A375 (cell line): ENCODE data around the gene ECE2. TPM values are rescaled to one million over a fixed set of nuclear protein-coding genes. Genes with fewer than 3 reads are reported as not detected.

Source experiments
- small RNA-seq: library from RNA; depleted of rRNA; stranded (forward); fragments of <200 nt; gene quantifications from one replicate; pipeline ENCODE3, GENCODE V24; 2014
- total RNA-seq: library from RNA; depleted of rRNA; stranded (reverse); fragments of >200 nt; shearing (Covaris generic); gene quantifications from 2 replicates; pipeline ENCODE4 v1.2.3, GENCODE V29; 2014; rRNA removed

The ECE2 gene
- not detected in 2 replicates for total RNA-seq

DNA sequence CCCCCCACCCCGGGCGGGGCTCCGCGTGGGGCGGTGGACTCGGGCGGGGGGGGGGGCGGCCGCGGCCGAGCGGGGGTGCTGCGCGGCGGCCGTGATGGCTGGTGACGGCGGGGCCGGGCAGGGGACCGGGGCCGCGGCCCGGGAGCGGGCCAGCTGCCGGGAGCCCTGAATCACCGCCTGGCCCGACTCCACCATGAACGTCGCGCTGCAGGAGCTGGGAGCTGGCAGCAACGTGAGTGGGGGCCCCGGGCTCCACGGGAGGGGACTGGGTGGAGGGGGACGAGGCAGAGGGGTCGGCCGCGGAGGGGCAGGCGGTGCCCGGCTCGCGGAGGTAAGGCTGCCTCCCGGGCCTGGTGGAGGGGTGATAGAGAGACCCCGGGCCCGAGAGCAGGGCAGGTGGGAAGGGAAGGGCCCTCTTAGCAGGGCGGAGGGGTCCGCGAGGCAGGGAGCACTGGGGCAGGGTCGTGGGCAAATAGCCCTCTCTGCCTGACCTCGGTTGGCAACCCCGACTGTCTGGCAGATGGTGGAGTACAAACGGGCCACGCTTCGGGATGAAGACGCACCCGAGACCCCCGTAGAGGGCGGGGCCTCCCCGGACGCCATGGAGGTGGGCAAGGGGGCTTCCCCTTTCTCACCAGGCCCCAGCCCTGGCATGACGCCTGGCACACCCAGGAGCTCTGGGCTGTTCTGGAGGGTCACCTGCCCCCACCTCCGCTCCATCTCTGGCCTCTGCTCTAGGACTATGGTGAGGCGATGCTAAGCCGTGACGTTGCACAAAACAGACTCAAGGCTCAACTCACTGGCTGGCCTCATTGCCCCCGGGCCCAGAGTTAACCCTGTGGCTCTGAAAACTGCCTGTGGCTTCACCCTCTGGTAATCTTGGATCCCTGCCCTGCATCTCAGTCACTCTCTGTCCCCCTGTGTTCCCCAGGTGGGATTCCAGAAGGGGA lies at the start of gene ECE2:
Gene ECE2 (plus strand): TSS at position 62 of the 950 bp plus-strand sequence. CDS start 132 bp downstream, at position 194.

DNA sequence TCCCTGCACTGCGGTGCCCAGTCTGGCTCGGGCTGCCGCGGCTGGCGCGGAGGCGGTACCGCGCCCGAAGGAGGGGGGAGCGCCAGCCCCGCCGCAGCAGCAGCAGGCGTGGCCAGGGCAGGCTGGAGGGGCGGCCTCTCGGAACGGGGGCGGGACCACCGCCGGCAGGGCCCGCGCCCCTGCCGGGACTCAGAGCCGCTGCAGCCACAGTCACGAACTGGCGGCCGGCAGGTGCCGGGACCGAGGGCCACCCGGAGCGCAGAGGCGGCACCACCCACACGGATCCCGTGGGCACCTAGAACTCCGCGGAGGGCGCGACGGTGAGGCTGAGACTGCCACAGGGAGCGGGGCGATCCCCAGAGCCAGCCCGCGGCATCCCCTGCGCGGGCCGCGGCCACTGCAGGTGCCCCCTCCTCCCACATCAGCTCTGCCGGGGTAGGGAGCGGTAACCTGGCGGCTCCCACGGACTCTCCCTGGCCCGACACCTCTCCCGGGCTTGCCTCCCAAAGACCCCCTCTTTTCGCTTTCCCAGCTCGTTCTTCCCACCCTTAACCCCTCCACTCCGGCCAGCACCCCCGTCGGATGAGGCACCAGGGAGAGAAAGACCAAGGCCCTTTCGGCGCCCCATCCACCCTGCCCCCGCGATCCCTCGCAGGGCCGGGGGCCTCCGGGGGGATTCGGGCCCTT lies 46.3 kb upstream of the ECE2 start, which contains the start of gene VWA5B2:
Gene VWA5B2 (plus strand): TSS at position 192 of the 687 bp plus-strand sequence. CDS start 944 bp downstream, outside the sequence.

DNA sequence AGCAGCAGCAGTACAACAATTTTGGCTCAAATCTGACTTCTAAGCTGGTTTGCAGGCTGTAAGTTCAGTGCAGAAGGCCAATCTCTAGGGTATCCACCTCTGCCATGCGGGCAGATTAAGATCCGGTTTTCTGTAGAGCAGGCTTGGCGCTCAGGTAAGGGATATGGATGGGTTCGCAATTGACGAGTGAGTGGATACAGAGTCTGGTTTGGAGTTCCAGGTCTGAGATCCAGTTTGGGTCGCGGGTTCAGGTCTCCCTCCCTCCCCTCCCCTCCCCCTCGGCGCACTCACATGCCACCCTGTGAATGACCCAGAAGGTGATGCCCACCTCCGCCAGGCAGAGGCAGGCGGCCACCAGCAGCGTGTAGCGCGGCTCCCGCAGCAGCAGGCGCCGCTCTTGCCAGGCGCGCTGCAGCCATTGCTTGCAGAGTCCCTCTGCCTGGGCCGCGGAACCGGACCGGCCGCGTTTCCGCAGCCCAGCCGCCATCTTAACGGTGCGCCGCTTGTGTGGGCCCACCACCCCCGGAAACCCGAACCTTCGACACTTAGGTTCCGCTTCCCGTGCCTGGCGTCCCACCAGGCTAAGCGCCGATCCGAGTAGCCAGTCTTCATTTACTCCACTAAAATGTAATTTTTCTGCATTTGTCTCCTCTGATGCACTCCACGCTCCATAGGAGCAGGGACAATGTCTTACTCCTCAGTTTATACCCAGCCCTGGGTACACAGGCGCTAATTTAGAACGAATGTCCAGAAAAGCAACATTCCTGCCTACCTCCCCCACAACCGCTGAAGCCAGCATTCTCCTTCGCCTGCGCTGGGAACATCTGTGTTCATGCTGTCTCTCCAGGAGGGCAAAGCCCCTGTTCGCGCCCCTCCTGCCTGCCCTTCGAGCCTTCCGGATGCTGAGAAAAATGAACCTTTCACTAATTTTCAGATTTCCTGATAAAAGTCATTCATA lies 27.1 kb upstream of the ECE2 start, which contains the start of gene ALG3:
Gene ALG3 (minus strand): TSS at position 509 of the 958 bp plus-strand sequence. CDS start 22 bp downstream, at position 487.

DNA sequence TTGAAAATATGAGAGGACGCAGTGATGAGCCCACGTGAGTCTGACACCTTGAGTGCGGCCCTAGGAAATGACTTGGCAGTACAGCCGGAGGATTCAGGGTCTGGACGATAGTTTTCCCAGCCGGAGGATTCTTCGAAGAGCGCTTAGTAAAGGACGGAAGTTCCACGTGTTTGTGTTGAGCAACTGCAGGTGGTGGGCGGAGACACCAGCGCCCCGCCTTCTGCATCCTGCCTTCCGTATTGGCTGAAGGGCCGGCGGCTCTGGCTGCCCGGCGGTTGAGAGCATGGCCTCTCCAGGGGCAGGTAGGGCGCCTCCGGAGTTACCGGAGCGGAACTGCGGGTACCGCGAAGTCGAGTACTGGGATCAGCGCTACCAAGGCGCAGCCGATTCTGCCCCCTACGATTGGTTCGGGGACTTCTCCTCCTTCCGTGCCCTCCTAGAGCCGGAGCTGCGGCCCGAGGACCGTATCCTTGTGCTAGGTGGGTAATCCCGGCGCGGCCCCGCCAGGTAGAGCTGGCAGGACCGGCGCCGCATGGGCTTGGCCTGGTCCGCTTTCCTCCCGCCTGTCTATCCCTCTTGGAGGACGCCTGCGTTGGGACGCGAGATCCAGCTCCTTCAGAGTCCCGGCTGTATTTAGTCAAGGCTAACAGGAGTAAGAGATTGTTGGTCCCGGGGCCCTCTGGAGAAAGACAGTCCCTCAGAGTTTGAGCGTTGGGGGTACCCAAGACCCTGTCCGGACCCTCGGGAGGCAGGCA lies 26.2 kb upstream of the ECE2 start, which contains the start of gene EEF1AKMT4:
Gene EEF1AKMT4 (plus strand): TSS at position 261 of the 755 bp plus-strand sequence. CDS start 23 bp downstream, at position 284.

DNA sequence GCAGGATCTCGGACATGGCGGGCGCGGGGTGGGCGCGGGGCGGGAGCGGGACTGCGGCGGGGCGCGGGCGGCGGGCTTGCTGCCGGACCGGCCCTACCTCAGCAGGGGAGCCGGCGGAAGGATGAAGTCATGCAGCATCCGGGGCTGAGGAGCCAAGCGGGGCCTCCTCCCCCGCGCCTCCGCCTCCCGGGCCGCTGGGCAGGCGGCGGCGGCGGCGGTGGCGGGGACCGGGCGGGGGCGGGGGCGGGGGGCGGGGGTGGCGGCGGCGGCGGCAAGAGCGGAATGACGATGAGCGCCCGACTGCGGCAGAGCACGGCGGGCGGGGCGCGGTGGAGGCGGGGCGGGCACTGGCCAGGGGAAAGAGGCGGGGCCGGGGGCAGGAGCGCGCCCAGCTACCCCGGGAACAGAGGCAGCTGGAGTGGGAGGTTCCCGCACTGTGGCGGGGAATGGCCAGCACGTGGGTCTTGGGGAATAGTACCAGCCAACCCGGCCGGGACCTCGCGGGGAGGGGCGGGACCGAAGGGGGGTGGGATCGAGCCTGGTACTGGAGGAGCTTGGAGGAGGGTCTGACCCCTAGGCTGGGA lies 14.5 kb upstream of the ECE2 start, which contains the start of gene CAMK2N2:
Gene CAMK2N2 (minus strand): TSS at position 284 of the 584 bp plus-strand sequence. CDS start 268 bp downstream, at position 16.

DNA sequence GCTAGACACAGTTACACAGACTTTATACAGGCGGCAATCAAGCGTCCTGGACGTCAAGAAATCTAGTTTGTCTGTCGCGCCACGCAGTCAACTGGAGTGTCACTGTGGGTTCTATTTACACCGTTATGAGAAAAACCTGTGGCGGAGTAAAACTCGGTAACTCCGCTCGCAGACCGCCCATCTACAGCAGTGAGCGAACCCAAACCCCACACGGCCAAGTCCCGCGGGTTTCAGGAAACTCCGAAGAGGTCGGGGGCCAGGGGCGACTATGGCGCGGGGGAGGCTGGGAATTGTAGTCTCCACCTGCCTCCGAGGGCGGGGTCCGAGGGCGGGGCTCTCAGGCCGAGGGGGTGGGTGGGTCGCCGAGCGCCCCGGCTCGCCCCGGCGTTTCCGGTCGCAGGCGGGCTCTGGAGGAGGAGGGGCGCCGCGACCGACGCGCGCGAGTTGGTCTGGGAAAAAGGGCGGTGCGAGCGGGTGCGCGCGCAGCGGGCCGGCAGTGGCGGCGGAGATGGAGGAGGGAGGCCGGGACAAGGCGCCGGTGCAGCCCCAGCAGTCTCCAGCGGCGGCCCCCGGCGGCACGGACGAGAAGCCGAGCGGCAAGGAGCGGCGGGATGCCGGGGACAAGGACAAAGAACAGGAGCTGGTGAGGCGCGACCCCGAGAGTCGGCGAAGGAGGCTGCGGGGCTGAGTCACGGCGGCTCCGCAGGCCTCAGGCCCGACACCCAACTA lies 23.1 kb downstream of the ECE2 start, which contains the start of gene PSMD2:
Gene PSMD2 (plus strand): TSS at position 483 of the 729 bp plus-strand sequence. CDS start 26 bp downstream, at position 509.

DNA sequence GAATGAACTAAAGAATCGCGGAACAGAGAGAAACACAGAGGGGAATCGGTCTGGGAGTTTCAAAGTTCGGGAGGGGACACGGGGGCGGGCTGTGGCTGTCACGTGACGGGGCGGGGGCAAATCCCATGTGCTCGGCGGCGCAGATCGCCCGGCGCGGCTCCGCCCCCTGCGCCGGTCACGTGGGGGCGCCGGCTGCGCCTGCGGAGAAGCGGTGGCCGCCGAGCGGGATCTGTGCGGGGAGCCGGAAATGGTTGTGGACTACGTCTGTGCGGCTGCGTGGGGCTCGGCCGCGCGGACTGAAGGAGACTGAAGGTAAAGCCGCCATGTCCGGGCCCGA lies 38.5 kb downstream of the ECE2 start, which contains the start of gene EIF4G1:
Gene EIF4G1 (plus strand): TSS at position 244 of the 337 bp plus-strand sequence. CDS start 1,191 bp downstream, outside the sequence.

DNA sequence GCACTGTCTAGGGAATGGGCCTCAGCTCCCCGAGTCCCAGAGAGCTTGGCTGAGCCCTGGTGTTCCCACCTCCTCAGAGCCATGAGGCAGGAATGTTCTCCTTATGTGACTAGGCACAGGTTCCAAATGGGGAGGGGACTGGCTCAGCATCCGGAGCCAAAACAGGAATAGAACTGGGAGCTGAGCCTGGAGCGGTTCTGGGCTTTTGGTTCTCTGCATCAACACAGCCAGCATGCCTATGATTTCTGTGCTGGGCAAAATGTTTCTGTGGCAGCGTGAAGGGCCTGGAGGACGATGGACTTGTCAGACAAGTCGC lies 61.5 kb downstream of the ECE2 start, which contains the start of gene FAM131A:
Gene FAM131A (plus strand): TSS at position 202 of the 316 bp plus-strand sequence. CDS start 31 bp downstream, at position 233.

Small RNA genes within 50 kb of the gene (small RNA-seq; reads per million reads assigned to genes)
- not detected for gene MIR1224
- 52.4 reads per million, percentile 95 among the genes with 10 or more reads in this experiment for gene SNORD66

Other genes starting within 250 kb of the ECE2 start
- gene HTR3D, start 244.3 kb upstream of the ECE2 start, total RNA-seq = not detected in 2 replicates
- not detected in 2 replicates for gene HTR3C, start 223.0 kb upstream of the ECE2 start, total RNA-seq
- not detected in 2 replicates for gene HTR3E, start 179.0 kb upstream of the ECE2 start, total RNA-seq
- gene EIF2B5, start 140.7 kb upstream of the ECE2 start, total RNA-seq = 43.3 and 58.9 TPM in 2 replicates
- gene DVL3, start 120.6 kb upstream of the ECE2 start, total RNA-seq = 25.2 and 31.6 TPM in 2 replicates
- 243 and 275 TPM in 2 replicates for gene AP2M1, start 101.2 kb upstream of the ECE2 start, total RNA-seq
- 25.7 and 26.3 TPM in 2 replicates for gene ABCF3, start 89.8 kb upstream of the ECE2 start, total RNA-seq
- 0.15 TPM in 1 of 2 replicates, not detected in the other for gene VWA5B2, start 46.4 kb upstream of the ECE2 start, total RNA-seq
- gene ALG3, start 27.1 kb upstream of the ECE2 start, total RNA-seq = 34.3 and 51.6 TPM in 2 replicates
- gene EEF1AKMT4, start 26.4 kb upstream of the ECE2 start, total RNA-seq = 5.9 TPM in 2 replicates
- 0.23 and 0.40 TPM in 2 replicates for gene CAMK2N2, start 14.5 kb upstream of the ECE2 start, total RNA-seq
- gene PSMD2, start 23.2 kb downstream of the ECE2 start, total RNA-seq = 248 and 283 TPM in 2 replicates
- 320 and 331 TPM in 2 replicates for gene EIF4G1, start 38.6 kb downstream of the ECE2 start, total RNA-seq
- 17.6 and 17.9 TPM in 2 replicates for gene FAM131A, start 61.6 kb downstream of the ECE2 start, total RNA-seq
- gene CLCN2, start 85.6 kb downstream of the ECE2 start, total RNA-seq = 14.2 and 16.4 TPM in 2 replicates
- 116 and 132 TPM in 2 replicates for gene POLR2H, start 85.7 kb downstream of the ECE2 start, total RNA-seq
- gene THPO, start 102.2 kb downstream of the ECE2 start, total RNA-seq = not detected in 2 replicates
- 0.11 TPM in 1 of 2 replicates, not detected in the other for gene CHRD, start 104.0 kb downstream of the ECE2 start, total RNA-seq